ENCODE measurements around the gene CNTD1. TPM values are rescaled to one million over a fixed set of nuclear protein-coding genes. Genes with fewer than 3 reads are reported as not detected.
"Not testable (repeated sequence)": the region's sequence is repeated elsewhere in the genome, so short reads cannot be mapped to it uniquely, and the experiment has no call there.

CNTD1 gene
- total RNA-seq, 1 donor from 2014 or later, result not detected

DNA sequence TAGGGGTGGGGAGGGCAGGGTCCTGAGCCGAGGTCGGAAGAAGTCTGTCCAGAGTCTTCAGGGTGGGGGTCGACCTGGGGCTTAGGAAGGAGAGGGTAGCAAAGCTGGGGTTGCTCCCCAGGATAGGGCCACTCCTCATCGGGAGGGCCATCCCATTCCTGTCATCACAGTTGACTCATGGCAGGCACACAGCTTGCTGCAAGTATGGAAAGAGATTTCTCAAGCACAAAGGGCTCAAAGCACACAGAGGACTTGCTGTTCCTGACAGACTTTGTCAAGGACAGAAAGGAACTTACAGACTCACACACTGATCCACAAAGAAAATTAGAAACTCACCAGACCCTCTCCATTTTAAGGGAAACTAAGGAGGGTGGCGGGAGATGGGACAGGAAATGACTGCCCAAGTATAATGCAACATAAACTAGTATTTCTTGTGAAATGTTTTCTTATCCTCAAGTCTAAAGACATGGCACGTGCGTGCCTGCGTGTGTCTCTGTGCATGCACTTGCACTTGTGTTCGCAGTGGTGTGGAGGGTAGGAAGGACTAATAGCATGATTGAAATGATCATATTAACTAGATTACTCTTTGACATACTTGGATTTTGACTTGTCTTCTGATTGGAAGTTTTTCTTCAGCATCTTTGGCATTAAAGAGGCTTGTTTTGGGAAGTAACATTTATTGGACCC is 48.1 kb downstream of the CNTD1 start:
- Histone ChIP-seq H3K4me1 (peaks cover 37% of the 10 kb centered on the region), H3K4me3 (no peak overlapping the region), H3K27ac (replicated peaks) (peak overlapping the region; percentile 22), H3K9me3 (replicated peaks) (no peaks in the 10 kb centered on the region), H3K27me3 (ENCODE audit: low read depth) (no peaks in the 10 kb centered on the region), H3K36me3 (peaks cover 39% of the 10 kb centered on the region)
- intact Hi-C loops (cut with micrococcal nuclease), result no loop called here
- DNase-seq, result no peak
- TF ChIP-seq, protein P1, sequence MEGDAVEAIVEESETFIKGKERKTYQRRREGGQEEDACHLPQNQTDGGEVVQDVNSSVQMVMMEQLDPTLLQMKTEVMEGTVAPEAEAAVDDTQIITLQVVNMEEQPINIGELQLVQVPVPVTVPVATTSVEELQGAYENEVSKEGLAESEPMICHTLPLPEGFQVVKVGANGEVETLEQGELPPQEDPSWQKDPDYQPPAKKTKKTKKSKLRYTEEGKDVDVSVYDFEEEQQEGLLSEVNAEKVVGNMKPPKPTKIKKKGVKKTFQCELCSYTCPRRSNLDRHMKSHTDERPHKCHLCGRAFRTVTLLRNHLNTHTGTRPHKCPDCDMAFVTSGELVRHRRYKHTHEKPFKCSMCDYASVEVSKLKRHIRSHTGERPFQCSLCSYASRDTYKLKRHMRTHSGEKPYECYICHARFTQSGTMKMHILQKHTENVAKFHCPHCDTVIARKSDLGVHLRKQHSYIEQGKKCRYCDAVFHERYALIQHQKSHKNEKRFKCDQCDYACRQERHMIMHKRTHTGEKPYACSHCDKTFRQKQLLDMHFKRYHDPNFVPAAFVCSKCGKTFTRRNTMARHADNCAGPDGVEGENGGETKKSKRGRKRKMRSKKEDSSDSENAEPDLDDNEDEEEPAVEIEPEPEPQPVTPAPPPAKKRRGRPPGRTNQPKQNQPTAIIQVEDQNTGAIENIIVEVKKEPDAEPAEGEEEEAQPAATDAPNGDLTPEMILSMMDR (IDR thresholded peaks at IDR 0.05; ENCODE audit: borderline replicate concordance), result no peak

DNA sequence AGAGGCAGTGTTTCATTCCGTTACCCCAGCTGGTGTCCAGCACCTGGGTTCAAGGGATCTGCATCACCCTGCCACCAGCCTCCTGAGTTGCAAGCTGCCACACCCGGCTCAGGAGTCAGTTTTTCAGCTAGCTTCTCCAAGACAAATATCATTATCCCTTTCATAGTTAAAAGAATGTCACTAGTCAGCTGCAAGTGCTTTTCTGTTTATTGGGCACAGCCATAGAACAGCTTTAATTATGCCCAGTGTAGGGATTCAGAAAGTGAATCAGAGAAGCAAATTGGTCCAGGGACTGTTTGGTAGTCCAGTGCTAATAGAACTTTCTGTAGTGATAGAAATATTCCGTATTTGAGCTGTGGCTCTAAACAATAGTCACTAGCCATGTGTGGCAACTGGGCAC is 49.4 kb downstream of the CNTD1 start:
- DNase-seq, result no peak
- intact Hi-C loops (cut with micrococcal nuclease), result no loop called here

DNA sequence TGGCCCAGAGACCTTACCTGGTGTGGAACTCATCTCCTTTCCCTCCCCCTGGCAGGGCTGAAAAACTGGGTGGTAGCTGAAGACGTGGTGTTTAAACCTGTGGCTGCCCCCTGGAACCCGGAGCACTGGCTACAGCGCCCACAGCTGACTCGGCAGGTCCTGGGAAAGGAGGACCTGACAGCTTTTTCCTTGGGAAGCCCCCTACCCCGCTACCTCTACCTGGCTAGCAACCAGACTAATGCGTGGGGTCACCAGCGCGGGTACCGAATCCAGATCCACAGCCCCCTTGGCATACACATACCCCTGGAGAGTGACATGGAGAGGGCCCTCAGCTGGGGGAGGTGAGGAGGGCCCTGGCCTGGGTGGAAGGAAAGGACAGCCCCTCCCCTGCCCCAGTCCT is 50.4 kb downstream of the CNTD1 start:
- Histone ChIP-seq H3K4me3 (no peak overlapping the region), H3K4me1 (peaks cover 31% of the 10 kb centered on the region), H3K27ac (replicated peaks) (no peak overlapping the region), H3K27me3 (ENCODE audit: low read depth) (peaks cover 9% of the 10 kb centered on the region), H3K36me3 (peaks cover 19% of the 10 kb centered on the region), H3K9me3 (replicated peaks) (no peaks in the 10 kb centered on the region)
- intact Hi-C loops (cut with micrococcal nuclease), result no loop called here
- DNase-seq, result no peak
- TF ChIP-seq, protein P1 (IDR thresholded peaks at IDR 0.05; ENCODE audit: borderline replicate concordance), result no peak

More for the DNA sequence above, 49.4 kb downstream of the CNTD1 start:
- no peak overlapping the region for H3K27ac ChIP-seq (replicated peaks)
- H3K4me1 ChIP-seq, result peaks cover 37% of the 10 kb centered on the region
- H3K4me3 ChIP-seq, result no peak overlapping the region
- H3K9me3 ChIP-seq (replicated peaks), result no peaks in the 10 kb centered on the region
- peaks cover 9% of the 10 kb centered on the region for H3K27me3 ChIP-seq (ENCODE audit: low read depth)
- TF ChIP-seq, protein P1 (IDR thresholded peaks at IDR 0.05; ENCODE audit: borderline replicate concordance), result no peak
- H3K36me3 ChIP-seq, result peaks cover 26% of the 10 kb centered on the region

DNA sequence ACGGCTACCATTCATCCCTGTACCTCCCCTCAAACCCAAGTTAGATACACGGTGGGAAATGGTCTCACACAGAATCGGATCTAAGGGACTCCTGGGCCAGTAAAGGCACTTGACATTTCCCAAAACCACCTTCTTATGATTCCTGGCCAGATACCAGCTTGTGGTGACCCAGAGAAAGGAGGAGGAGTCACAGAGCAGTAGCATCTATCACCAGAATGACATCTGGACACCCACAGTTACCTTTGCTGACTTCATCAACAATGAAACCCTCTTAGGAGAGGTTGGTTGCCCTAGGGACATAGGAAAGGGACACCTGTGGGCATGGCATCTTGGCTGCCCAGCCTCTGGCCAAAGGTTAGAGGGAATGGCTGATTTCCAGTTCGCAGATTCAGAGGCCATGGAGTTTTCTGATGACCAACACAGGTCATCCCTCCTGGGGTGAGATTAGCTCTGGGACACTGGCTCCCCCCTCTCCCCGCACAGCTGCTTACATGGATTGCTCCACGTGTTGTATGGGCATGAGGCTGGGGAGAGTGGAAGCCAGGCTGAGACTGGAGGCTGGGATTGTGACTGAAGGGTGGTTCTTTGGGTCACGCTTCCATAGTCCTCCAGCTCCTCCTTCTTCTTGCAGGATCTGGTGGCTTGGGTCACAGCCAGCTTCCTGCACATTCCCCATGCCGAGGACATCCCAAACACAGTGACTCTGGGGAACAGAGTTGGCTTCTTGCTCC is 51.0 kb downstream of the CNTD1 start:
- TF ChIP-seq, protein P1 (IDR thresholded peaks at IDR 0.05; ENCODE audit: borderline replicate concordance), result no peak
- H3K4me1 ChIP-seq, result peaks cover 28% of the 10 kb centered on the region
- H3K27ac ChIP-seq (replicated peaks), result no peak overlapping the region
- intact Hi-C loops (cut with micrococcal nuclease), result no loop called here
- no peak overlapping the region for H3K4me3 ChIP-seq
- H3K36me3 ChIP-seq, result peaks cover 13% of the 10 kb centered on the region
- peaks cover 13% of the 10 kb centered on the region for H3K27me3 ChIP-seq (ENCODE audit: low read depth)
- H3K9me3 ChIP-seq (replicated peaks), result no peaks in the 10 kb centered on the region
- DNase-seq, result no peak

DNA sequence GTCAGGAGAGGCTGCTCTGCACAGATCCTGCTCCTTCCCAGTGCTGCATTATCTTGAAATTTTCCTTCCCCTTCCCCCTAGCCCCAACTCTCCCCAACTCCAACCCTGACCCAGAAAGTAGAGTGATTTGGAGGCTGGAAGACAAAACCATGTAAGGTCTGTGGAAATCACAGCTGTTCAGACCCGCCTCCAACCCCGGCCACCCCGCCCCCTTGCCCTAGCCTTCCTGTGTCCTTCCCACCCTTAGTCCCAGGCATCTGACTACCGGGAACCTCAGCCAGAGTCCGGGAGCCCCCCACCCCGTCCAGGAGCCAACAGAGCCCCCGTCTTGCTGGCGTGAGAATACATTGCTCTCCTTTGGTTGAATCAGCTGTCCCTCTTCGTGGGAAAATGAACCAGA is 52.3 kb downstream of the CNTD1 start, which contains the start of gene AOC3:
TSS of gene AOC3 (plus strand) at position 246 of the 400 bp plus-strand sequence. CDS start at position 391, 145 bp downstream.
- peak within 1 kb of the TSS; percentile 56 for H3K4me3 ChIP-seq
- TF ChIP-seq, protein P1 (IDR thresholded peaks at IDR 0.05; ENCODE audit: borderline replicate concordance), result no peak
- H3K9me3 ChIP-seq (replicated peaks), result no peaks in the 10 kb centered on the region
- peaks cover 13% of the 10 kb centered on the region for H3K27me3 ChIP-seq (ENCODE audit: low read depth)
- peak; percentile 36 for DNase-seq
- intact Hi-C loops (cut with micrococcal nuclease), result no loop called here
- H3K27ac ChIP-seq (replicated peaks), result peak within 1 kb of the TSS; percentile 52
- H3K4me1 ChIP-seq, result peaks cover 28% of the 10 kb centered on the region
- H3K36me3 ChIP-seq, result no peaks in the 10 kb centered on the region

DNA sequence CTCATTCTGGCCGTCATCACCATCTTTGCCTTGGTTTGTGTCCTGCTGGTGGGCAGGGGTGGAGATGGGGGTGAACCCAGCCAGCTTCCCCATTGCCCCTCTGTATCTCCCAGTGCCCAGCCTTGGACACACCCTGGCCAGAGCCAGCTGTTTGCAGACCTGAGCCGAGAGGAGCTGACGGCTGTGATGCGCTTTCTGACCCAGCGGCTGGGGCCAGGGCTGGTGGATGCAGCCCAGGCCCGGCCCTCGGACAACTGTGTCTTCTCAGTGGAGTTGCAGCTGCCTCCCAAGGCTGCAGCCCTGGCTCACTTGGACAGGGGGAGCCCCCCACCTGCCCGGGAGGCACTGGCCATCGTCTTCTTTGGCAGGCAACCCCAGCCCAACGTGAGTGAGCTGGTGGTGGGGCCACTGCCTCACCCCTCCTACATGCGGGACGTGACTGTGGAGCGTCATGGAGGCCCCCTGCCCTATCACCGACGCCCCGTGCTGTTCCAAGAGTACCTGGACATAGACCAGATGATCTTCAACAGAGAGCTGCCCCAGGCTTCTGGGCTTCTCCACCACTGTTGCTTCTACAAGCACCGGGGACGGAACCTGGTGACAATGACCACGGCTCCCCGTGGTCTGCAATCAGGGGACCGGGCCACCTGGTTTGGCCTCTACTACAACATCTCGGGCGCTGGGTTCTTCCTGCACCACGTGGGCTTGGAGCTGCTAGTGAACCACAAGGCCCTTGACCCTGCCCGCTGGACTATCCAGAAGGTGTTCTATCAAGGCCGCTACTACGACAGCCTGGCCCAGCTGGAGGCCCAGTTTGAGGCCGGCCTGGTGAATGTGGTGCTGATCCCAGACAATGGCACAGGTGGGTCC is 52.9 kb downstream of the CNTD1 start:
- intact Hi-C loops (cut with micrococcal nuclease); H3K9me3 ChIP-seq (replicated peaks); DNase-seq; H3K36me3 ChIP-seq: not testable (repeated sequence)
- peaks cover 13% of the 10 kb centered on the region for H3K27me3 ChIP-seq (ENCODE audit: low read depth)
- H3K4me3 ChIP-seq, result peak overlapping the region; percentile 56
- H3K27ac ChIP-seq (replicated peaks), result peak overlapping the region; percentile 52
- H3K4me1 ChIP-seq, result peaks cover 23% of the 10 kb centered on the region

Data from left ventricle myocardium inferior (tissue), 1 donor.